Measurements from ENCODE around the gene CALR3.
"Not testable (repeated sequence)": the region's sequence is repeated elsewhere in the genome, so short reads cannot be mapped to it uniquely, and the experiment has no call there.

The CALR3 gene

GRCh38 chr19:16506161-16506560 lies 10.2 kb upstream of the CALR3 start:
- H3K9me3 ChIP-seq (ENCODE audit: control insufficient read depth, low read length); H3K4me3 ChIP-seq (ENCODE audit: low read length); H3K4me1 ChIP-seq (ENCODE audit: control insufficient read depth, insufficient read depth, low read length); H3K27me3 ChIP-seq (ENCODE audit: control insufficient read depth, insufficient read depth, low read length); H3K36me3 ChIP-seq (ENCODE audit: control insufficient read depth, insufficient read depth, low read length); H3K9ac ChIP-seq (ENCODE audit: low read length): not testable (repeated sequence)

GRCh38 chr19:16504271-16504670 lies 8.3 kb upstream of the CALR3 start:
- Histone ChIP-seq H3K9me3 (ENCODE audit: control insufficient read depth, low read length) (no peaks in the 10 kb centered on the region), H3K27me3 (ENCODE audit: control insufficient read depth, insufficient read depth, low read length) (no peaks in the 10 kb centered on the region), H3K4me1 (ENCODE audit: control insufficient read depth, insufficient read depth, low read length) (no peaks in the 10 kb centered on the region), H3K9ac (ENCODE audit: low read length) (no peak overlapping the region), H3K36me3 (ENCODE audit: control insufficient read depth, insufficient read depth, low read length) (no peaks in the 10 kb centered on the region), H3K4me3 (ENCODE audit: low read length) (no peak overlapping the region)

- Histone ChIP-seq H3K36me3 (ENCODE audit: control insufficient read depth, insufficient read depth, low read length) (no peaks in the 10 kb centered on the region), H3K9me3 (ENCODE audit: control insufficient read depth, low read length) (no peaks in the 10 kb centered on the region), H3K9ac (ENCODE audit: low read length) (no peak overlapping the region), H3K4me3 (ENCODE audit: low read length) (no peak overlapping the region), H3K27me3 (ENCODE audit: control insufficient read depth, insufficient read depth, low read length) (no peaks in the 10 kb centered on the region), H3K4me1 (ENCODE audit: control insufficient read depth, insufficient read depth, low read length) (peaks cover 13% of the 10 kb centered on the region)
Observed at GRCh38 chr19:16497837-16498236, 1.9 kb upstream of the CALR3 start.

GRCh38 chr19:16497042-16497441 lies 1.1 kb upstream of the CALR3 start:
- Histone ChIP-seq H3K4me3 (ENCODE audit: low read length) (no peak overlapping the region), H3K4me1 (ENCODE audit: control insufficient read depth, insufficient read depth, low read length) (peaks cover 13% of the 10 kb centered on the region), H3K27me3 (ENCODE audit: control insufficient read depth, insufficient read depth, low read length) (no peaks in the 10 kb centered on the region), H3K9me3 (ENCODE audit: control insufficient read depth, low read length) (no peaks in the 10 kb centered on the region), H3K9ac (ENCODE audit: low read length) (no peak overlapping the region), H3K36me3 (ENCODE audit: control insufficient read depth, insufficient read depth, low read length) (no peaks in the 10 kb centered on the region)

- H3K27me3 ChIP-seq (ENCODE audit: control insufficient read depth, insufficient read depth, low read length): no peaks in the 10 kb centered on the region
- peak overlapping the region; percentile 48 for H3K9ac ChIP-seq (ENCODE audit: low read length)
- no peaks in the 10 kb centered on the region for H3K36me3 ChIP-seq (ENCODE audit: control insufficient read depth, insufficient read depth, low read length)
- H3K9me3 ChIP-seq (ENCODE audit: control insufficient read depth, low read length): no peaks in the 10 kb centered on the region
- peak overlapping the region; percentile 53 for H3K4me3 ChIP-seq (ENCODE audit: low read length)
- peaks cover 13% of the 10 kb centered on the region for H3K4me1 ChIP-seq (ENCODE audit: control insufficient read depth, insufficient read depth, low read length)
Observed at GRCh38 chr19:16496613-16496983, 631 bp upstream of the CALR3 start.

- H3K9ac ChIP-seq (ENCODE audit: low read length); H3K4me3 ChIP-seq (ENCODE audit: low read length); H3K36me3 ChIP-seq (ENCODE audit: control insufficient read depth, insufficient read depth, low read length); H3K27me3 ChIP-seq (ENCODE audit: control insufficient read depth, insufficient read depth, low read length); H3K4me1 ChIP-seq (ENCODE audit: control insufficient read depth, insufficient read depth, low read length); H3K9me3 ChIP-seq (ENCODE audit: control insufficient read depth, low read length): not testable (repeated sequence)
Observed at GRCh38 chr19:16486476-16486875, 9.5 kb downstream of the CALR3 start.

GRCh38 chr19:16482745-16483144 lies 13.2 kb downstream of the CALR3 start:
- H3K4me3 ChIP-seq (ENCODE audit: low read length): no peak overlapping the region
- no peak overlapping the region for H3K9ac ChIP-seq (ENCODE audit: low read length)
- H3K27me3 ChIP-seq (ENCODE audit: control insufficient read depth, insufficient read depth, low read length): no peaks in the 10 kb centered on the region
- H3K36me3 ChIP-seq (ENCODE audit: control insufficient read depth, insufficient read depth, low read length): no peaks in the 10 kb centered on the region
- H3K9me3 ChIP-seq (ENCODE audit: control insufficient read depth, low read length): no peaks in the 10 kb centered on the region
- no peaks in the 10 kb centered on the region for H3K4me1 ChIP-seq (ENCODE audit: control insufficient read depth, insufficient read depth, low read length)

GRCh38 chr19:16477311-16477710 lies 18.7 kb downstream of the CALR3 start:
- no peak overlapping the region for H3K4me3 ChIP-seq (ENCODE audit: low read length)
- H3K4me1 ChIP-seq (ENCODE audit: control insufficient read depth, insufficient read depth, low read length): no peaks in the 10 kb centered on the region
- no peaks in the 10 kb centered on the region for H3K27me3 ChIP-seq (ENCODE audit: control insufficient read depth, insufficient read depth, low read length)
- H3K36me3 ChIP-seq (ENCODE audit: control insufficient read depth, insufficient read depth, low read length): no peaks in the 10 kb centered on the region
- no peaks in the 10 kb centered on the region for H3K9me3 ChIP-seq (ENCODE audit: control insufficient read depth, low read length)
- H3K9ac ChIP-seq (ENCODE audit: low read length): no peak overlapping the region

GRCh38 chr19:16476401-16476800 lies 19.6 kb downstream of the CALR3 start:
- no peaks in the 10 kb centered on the region for H3K4me1 ChIP-seq (ENCODE audit: control insufficient read depth, insufficient read depth, low read length)
- H3K27me3 ChIP-seq (ENCODE audit: control insufficient read depth, insufficient read depth, low read length): no peaks in the 10 kb centered on the region
- H3K4me3 ChIP-seq (ENCODE audit: low read length): no peak overlapping the region

GRCh38 chr19:16473875-16474392 lies 22.0 kb downstream of the CALR3 start:
- peaks cover 18% of the 10 kb centered on the region for H3K4me1 ChIP-seq (ENCODE audit: control insufficient read depth, insufficient read depth, low read length)
- no peak overlapping the region for H3K9ac ChIP-seq (ENCODE audit: low read length)
- H3K9me3 ChIP-seq (ENCODE audit: control insufficient read depth, low read length): no peaks in the 10 kb centered on the region
- no peaks in the 10 kb centered on the region for H3K27me3 ChIP-seq (ENCODE audit: control insufficient read depth, insufficient read depth, low read length)
- no peak overlapping the region for H3K4me3 ChIP-seq (ENCODE audit: low read length)
- no peaks in the 10 kb centered on the region for H3K36me3 ChIP-seq (ENCODE audit: control insufficient read depth, insufficient read depth, low read length)

More at GRCh38 chr19:16476401-16476800, 19.6 kb downstream of the CALR3 start:
- H3K9me3 ChIP-seq (ENCODE audit: control insufficient read depth, low read length): no peaks in the 10 kb centered on the region
- H3K36me3 ChIP-seq (ENCODE audit: control insufficient read depth, insufficient read depth, low read length): no peaks in the 10 kb centered on the region
- no peak overlapping the region for H3K9ac ChIP-seq (ENCODE audit: low read length)

- Histone ChIP-seq H3K27me3 (ENCODE audit: control insufficient read depth, insufficient read depth, low read length) (no peaks in the 10 kb centered on the region), H3K4me3 (ENCODE audit: low read length) (no peak overlapping the region), H3K9me3 (ENCODE audit: control insufficient read depth, low read length) (no peaks in the 10 kb centered on the region), H3K9ac (ENCODE audit: low read length) (no peak overlapping the region), H3K4me1 (ENCODE audit: control insufficient read depth, insufficient read depth, low read length) (peaks cover 18% of the 10 kb centered on the region), H3K36me3 (ENCODE audit: control insufficient read depth, insufficient read depth, low read length) (no peaks in the 10 kb centered on the region)
Observed at GRCh38 chr19:16472992-16473391, 23.0 kb downstream of the CALR3 start.

- H3K36me3 ChIP-seq (ENCODE audit: control insufficient read depth, insufficient read depth, low read length); H3K4me3 ChIP-seq (ENCODE audit: low read length); H3K9me3 ChIP-seq (ENCODE audit: control insufficient read depth, low read length); H3K27me3 ChIP-seq (ENCODE audit: control insufficient read depth, insufficient read depth, low read length): not testable (repeated sequence)
- Histone ChIP-seq H3K4me1 (ENCODE audit: control insufficient read depth, insufficient read depth, low read length) (peaks cover 18% of the 10 kb centered on the region), H3K9ac (ENCODE audit: low read length) (peak overlapping the region; percentile 75)
Observed at GRCh38 chr19:16472559-16472899, 23.4 kb downstream of the CALR3 start.

All from mucosa of stomach (tissue), 1 donor.